Measurements from ENCODE around the gene SPATA31D3. TPM values are rescaled to one million over a fixed set of nuclear protein-coding genes. Genes with fewer than 3 reads are reported as not detected.
"Not testable (repeated sequence)": the region's sequence is repeated elsewhere in the genome, so short reads cannot be mapped to it uniquely, and the experiment has no call there.

The SPATA31D3 gene
- total RNA-seq, 1 experiment from 2014 or later: not detected

GRCh38 chr9:81915801-81916505 lies 27.3 kb upstream of the SPATA31D3 start:
- in situ Hi-C loops (cut with HindIII; ENCODE audit: low pct_unique_long_range_greater_than_20kb, low sequenced_read_pairs) (no loop called here), intact Hi-C loops (cut with micrococcal nuclease; ENCODE audit: unreplicated experiment) (no loop called here)
- ChIA-PET POLR2A (no interaction called here), CTCF (no interaction called here)
- Histone ChIP-seq H3K4me1 (ENCODE audit: control insufficient read depth, insufficient read depth, low read length) (no peaks in the 10 kb centered on the region), H3K9me3 (ENCODE audit: control insufficient read depth, insufficient read depth, low read depth, low read length) (no peaks in the 10 kb centered on the region), H3K27me3 (ENCODE audit: control insufficient read depth, insufficient read depth, low read length) (no peaks in the 10 kb centered on the region), H3K36me3 (ENCODE audit: control insufficient read depth, insufficient read depth, low read length) (no peaks in the 10 kb centered on the region), H3K27ac (ENCODE audit: low read length) (no peak overlapping the region), H3K4me3 (ENCODE audit: low read depth in 2 of 2, low read length in 2 of 2) (no peak overlapping the region)
- TF ChIP-seq POLR2AphosphoS5 (IDR thresholded peaks at IDR 0.05; ENCODE audit: low read depth, low read length) (no peak), SIN3A (IDR thresholded peaks at IDR 0.05; ENCODE audit: borderline replicate concordance, insufficient read depth, low read depth, low read length) (no peak), TCF7L2 (IDR thresholded peaks at IDR 0.05; ENCODE audit: low read depth, low read length) (no peak), REST (IDR thresholded peaks at IDR 0.05; ENCODE audit: insufficient read depth in 1 of 2, low read depth in 2 of 2, low read length in 1 of 2) (no peak), CTCF (IDR thresholded peaks at IDR 0.05) (no peak)
- DNase-seq (ENCODE audit: low read depth, low spot score) (no peak), ATAC-seq (no peak)
- no TSS peak for BruUV-seq (replicated peaks)

- CTCF ChIA-PET; H3K27ac ChIP-seq (ENCODE audit: low read length); DNase-seq (ENCODE audit: low read depth, low spot score); BruUV-seq (replicated peaks); H3K4me1 ChIP-seq (ENCODE audit: control insufficient read depth, insufficient read depth, low read length); H3K9me3 ChIP-seq (ENCODE audit: control insufficient read depth, insufficient read depth, low read depth, low read length); H3K27me3 ChIP-seq (ENCODE audit: control insufficient read depth, insufficient read depth, low read length); in situ Hi-C loops (cut with HindIII; ENCODE audit: low pct_unique_long_range_greater_than_20kb, low sequenced_read_pairs); ATAC-seq; H3K36me3 ChIP-seq (ENCODE audit: control insufficient read depth, insufficient read depth, low read length); H3K4me3 ChIP-seq (ENCODE audit: low read depth in 2 of 2, low read length in 2 of 2); POLR2A ChIA-PET; intact Hi-C loops (cut with micrococcal nuclease; ENCODE audit: unreplicated experiment): not testable (repeated sequence)
Observed at GRCh38 chr9:81918507-81918906, 24.8 kb upstream of the SPATA31D3 start.

- DNase-seq (ENCODE audit: low read depth, low spot score); ATAC-seq; POLR2A ChIA-PET; in situ Hi-C loops (cut with HindIII; ENCODE audit: low pct_unique_long_range_greater_than_20kb, low sequenced_read_pairs); H3K27ac ChIP-seq (ENCODE audit: low read length); H3K9me3 ChIP-seq (ENCODE audit: control insufficient read depth, insufficient read depth, low read depth, low read length); intact Hi-C loops (cut with micrococcal nuclease; ENCODE audit: unreplicated experiment); BruUV-seq (replicated peaks); CTCF ChIA-PET; H3K4me1 ChIP-seq (ENCODE audit: control insufficient read depth, insufficient read depth, low read length); H3K36me3 ChIP-seq (ENCODE audit: control insufficient read depth, insufficient read depth, low read length); H3K27me3 ChIP-seq (ENCODE audit: control insufficient read depth, insufficient read depth, low read length); H3K4me3 ChIP-seq (ENCODE audit: low read depth in 2 of 2, low read length in 2 of 2): not testable (repeated sequence)
Observed at GRCh38 chr9:81928305-81928704, 15.0 kb upstream of the SPATA31D3 start, which contains the start of gene SPATA31D4. Gene SPATA31D4, plus strand, starts transcription at chr9:81928428. Its CDS starts 86 bp downstream, at chr9:81928514.

- H3K27me3 ChIP-seq (ENCODE audit: control insufficient read depth, insufficient read depth, low read length); POLR2A ChIA-PET; ATAC-seq; H3K4me1 ChIP-seq (ENCODE audit: control insufficient read depth, insufficient read depth, low read length); H3K36me3 ChIP-seq (ENCODE audit: control insufficient read depth, insufficient read depth, low read length); H3K27ac ChIP-seq (ENCODE audit: low read length); BruUV-seq (replicated peaks); H3K4me3 ChIP-seq (ENCODE audit: low read depth in 2 of 2, low read length in 2 of 2); intact Hi-C loops (cut with micrococcal nuclease; ENCODE audit: unreplicated experiment); CTCF ChIA-PET; DNase-seq (ENCODE audit: low read depth, low spot score); in situ Hi-C loops (cut with HindIII; ENCODE audit: low pct_unique_long_range_greater_than_20kb, low sequenced_read_pairs); H3K9me3 ChIP-seq (ENCODE audit: control insufficient read depth, insufficient read depth, low read depth, low read length): not testable (repeated sequence)
Observed at GRCh38 chr9:81930147-81930546, 13.2 kb upstream of the SPATA31D3 start.

DNA sequence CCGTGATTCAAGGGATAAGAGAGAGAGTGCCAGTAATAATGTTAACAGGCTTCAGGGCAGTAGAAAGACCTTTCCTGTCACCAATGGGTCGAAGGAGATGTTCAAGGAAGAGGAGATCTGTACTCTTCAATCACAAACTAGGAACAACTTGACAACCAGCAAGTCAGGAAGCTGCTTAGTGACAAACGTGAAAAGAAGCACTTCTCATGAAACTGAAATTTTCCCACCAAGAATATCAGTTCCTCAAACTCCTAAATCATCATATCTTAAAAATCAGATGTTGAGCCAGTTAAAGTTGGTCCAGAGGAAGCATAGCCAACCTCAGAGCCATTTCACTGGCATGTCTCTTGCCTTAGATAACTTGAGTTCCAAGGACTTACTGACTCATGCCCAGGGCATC lies 9.8 kb upstream of the SPATA31D3 start:
- CTCF ChIA-PET; DNase-seq (ENCODE audit: low read depth, low spot score); H3K4me3 ChIP-seq (ENCODE audit: low read depth in 2 of 2, low read length in 2 of 2); H3K9me3 ChIP-seq (ENCODE audit: control insufficient read depth, insufficient read depth, low read depth, low read length); H3K36me3 ChIP-seq (ENCODE audit: control insufficient read depth, insufficient read depth, low read length); intact Hi-C loops (cut with micrococcal nuclease; ENCODE audit: unreplicated experiment); in situ Hi-C loops (cut with HindIII; ENCODE audit: low pct_unique_long_range_greater_than_20kb, low sequenced_read_pairs); H3K27me3 ChIP-seq (ENCODE audit: control insufficient read depth, insufficient read depth, low read length); H3K4me1 ChIP-seq (ENCODE audit: control insufficient read depth, insufficient read depth, low read length); H3K27ac ChIP-seq (ENCODE audit: low read length); POLR2A ChIA-PET; ATAC-seq; BruUV-seq (replicated peaks): not testable (repeated sequence)
